ENCODE measurements around the gene PRPF31.

- TF ChIP-seq, protein P1, sequence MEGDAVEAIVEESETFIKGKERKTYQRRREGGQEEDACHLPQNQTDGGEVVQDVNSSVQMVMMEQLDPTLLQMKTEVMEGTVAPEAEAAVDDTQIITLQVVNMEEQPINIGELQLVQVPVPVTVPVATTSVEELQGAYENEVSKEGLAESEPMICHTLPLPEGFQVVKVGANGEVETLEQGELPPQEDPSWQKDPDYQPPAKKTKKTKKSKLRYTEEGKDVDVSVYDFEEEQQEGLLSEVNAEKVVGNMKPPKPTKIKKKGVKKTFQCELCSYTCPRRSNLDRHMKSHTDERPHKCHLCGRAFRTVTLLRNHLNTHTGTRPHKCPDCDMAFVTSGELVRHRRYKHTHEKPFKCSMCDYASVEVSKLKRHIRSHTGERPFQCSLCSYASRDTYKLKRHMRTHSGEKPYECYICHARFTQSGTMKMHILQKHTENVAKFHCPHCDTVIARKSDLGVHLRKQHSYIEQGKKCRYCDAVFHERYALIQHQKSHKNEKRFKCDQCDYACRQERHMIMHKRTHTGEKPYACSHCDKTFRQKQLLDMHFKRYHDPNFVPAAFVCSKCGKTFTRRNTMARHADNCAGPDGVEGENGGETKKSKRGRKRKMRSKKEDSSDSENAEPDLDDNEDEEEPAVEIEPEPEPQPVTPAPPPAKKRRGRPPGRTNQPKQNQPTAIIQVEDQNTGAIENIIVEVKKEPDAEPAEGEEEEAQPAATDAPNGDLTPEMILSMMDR (IDR thresholded peaks at IDR 0.05; ENCODE audit: insufficient read depth, low read length), result no peak
- TF ChIP-seq POLR2AphosphoS5 (IDR thresholded peaks at IDR 0.05; ENCODE audit: low read depth), result no peak
- TF ChIP-seq, protein P2, sequence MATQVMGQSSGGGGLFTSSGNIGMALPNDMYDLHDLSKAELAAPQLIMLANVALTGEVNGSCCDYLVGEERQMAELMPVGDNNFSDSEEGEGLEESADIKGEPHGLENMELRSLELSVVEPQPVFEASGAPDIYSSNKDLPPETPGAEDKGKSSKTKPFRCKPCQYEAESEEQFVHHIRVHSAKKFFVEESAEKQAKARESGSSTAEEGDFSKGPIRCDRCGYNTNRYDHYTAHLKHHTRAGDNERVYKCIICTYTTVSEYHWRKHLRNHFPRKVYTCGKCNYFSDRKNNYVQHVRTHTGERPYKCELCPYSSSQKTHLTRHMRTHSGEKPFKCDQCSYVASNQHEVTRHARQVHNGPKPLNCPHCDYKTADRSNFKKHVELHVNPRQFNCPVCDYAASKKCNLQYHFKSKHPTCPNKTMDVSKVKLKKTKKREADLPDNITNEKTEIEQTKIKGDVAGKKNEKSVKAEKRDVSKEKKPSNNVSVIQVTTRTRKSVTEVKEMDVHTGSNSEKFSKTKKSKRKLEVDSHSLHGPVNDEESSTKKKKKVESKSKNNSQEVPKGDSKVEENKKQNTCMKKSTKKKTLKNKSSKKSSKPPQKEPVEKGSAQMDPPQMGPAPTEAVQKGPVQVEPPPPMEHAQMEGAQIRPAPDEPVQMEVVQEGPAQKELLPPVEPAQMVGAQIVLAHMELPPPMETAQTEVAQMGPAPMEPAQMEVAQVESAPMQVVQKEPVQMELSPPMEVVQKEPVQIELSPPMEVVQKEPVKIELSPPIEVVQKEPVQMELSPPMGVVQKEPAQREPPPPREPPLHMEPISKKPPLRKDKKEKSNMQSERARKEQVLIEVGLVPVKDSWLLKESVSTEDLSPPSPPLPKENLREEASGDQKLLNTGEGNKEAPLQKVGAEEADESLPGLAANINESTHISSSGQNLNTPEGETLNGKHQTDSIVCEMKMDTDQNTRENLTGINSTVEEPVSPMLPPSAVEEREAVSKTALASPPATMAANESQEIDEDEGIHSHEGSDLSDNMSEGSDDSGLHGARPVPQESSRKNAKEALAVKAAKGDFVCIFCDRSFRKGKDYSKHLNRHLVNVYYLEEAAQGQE (IDR thresholded peaks at IDR 0.05; ENCODE audit: insufficient replicate concordance, low read depth), result no peak
Observed at GRCh38 chr19:54099190-54099902, 16.2 kb upstream of the PRPF31 start.

Measured in HL-60 (cell line).